Measurements from ENCODE around the gene AQP10. TPM values are rescaled to one million over a fixed set of nuclear protein-coding genes. Genes with fewer than 3 reads are reported as not detected.
"Not testable (repeated sequence)": the region's sequence is repeated elsewhere in the genome, so short reads cannot be mapped to it uniquely, and the experiment has no call there.

The AQP10 gene, protein sequence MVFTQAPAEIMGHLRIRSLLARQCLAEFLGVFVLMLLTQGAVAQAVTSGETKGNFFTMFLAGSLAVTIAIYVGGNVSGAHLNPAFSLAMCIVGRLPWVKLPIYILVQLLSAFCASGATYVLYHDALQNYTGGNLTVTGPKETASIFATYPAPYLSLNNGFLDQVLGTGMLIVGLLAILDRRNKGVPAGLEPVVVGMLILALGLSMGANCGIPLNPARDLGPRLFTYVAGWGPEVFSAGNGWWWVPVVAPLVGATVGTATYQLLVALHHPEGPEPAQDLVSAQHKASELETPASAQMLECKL
- total RNA-seq: not detected
- long read RNA-seq: 0 reads

DNA sequence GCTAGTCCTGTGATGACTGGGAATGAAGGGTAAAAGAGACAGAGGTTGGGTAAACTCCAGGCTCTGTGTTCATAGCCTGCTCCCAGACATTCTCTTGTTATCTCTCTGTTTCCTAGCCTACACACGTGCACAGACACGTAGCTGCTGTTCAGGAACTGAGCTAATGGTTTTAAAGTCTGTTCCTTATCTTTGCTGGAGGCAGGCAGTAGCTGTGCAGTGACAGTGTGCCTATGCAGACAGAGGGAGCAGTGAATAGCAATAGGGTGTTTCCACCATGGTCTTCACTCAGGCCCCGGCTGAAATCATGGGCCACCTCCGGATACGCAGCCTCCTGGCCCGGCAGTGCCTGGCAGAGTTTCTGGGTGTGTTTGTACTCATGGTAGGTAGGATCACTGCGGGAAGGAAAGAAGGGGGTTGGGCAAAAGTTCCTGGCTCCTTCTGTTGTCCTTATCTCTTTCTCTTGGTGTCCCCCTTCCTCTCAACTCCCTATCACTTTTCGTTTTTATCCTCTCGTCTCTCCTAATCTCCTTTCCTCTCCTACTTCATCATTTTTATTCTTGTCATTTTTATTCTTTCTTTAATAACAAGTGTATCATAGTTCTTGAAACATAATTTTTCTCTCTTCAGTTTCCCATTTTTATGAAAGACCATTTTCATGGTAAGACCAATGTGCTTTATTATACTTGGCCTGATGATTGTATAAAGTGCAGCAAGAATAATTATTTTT is at the start of gene AQP10:
Gene AQP10, plus strand, starts transcription at position 212 of the 727 bp plus-strand sequence. Its CDS starts 63 bp downstream, at position 275.
- intact Hi-C loops (cut with DNase I): no loop called here
- peak in 1 of 2 donors; percentile 32 for ATAC-seq
- DNase-seq: no peak

DNA sequence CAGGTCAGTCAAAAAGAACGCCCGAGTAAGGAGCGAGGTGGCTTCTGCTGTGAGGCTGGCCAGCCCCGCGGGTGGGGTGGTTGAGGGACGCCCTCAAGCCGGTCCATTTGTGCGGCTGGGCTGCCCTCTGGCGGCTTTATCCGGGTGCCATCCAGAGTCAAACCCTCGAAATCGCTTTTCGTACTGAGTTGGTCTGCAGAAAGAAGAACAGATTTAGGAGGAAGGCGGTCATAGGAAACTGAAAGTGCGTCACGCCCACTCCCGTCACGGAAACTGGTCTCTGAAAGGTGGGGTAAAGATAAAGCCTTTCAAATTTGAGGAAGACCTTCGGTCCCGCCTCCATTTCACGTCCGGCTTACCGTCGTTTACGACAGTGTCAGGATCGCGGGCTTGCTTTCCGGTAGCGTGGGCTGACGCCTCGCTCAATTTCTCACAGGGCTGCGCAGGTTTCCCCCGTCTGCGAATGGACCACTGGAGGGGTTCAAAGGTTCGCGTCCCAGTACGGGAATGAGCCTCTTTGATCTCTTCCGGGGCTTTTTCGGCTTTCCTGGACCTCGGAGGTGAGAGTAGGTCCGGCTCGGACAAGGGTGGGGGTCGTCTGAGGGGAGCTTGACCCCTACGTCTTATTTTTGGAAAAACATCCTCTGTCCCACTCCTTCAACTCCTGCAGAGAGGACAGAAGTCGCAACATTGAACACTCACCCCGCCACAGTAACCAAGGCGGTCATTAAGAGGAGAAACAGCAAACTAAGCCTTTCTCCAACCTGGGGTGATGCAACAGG is 48.5 kb upstream of the AQP10 start, which contains the start of gene HAX1:
Gene HAX1, plus strand, starts transcription at position 413 of the 782 bp plus-strand sequence. Its CDS starts 95 bp downstream, at position 508.
- intact Hi-C loops (cut with DNase I): loop anchor here in 1 of 2 donors (2.0 kb wide), 1 partner anchor 74 kb away; no protein-coding TSS in a partner anchor
- DNase-seq: peak; percentile 95
- ATAC-seq: peak; percentile 93

DNA sequence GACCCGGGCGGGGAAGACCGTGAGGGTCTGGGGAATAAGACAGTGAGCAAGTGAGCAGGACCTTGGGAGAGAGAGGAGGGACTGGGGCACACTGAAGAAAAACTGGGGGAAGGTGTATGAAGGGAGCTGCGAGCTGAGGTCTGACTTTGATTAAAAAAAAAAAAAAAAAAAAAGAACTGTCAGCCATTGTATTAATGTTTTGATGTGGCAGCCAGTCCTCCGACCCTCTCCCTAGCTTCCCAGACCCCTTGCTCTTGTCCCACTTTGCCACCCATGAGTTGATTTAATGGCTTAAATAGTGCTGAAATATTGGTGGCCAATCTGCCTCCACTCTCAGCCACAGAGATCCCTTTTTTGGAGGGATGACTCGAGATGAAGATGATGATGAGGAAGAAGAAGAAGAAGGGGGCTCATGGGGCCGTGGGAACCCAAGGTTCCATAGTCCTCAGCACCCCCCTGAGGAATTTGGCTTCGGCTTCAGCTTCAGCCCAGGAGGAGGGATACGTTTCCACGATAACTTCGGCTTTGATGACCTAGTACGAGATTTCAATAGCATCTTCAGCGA is 47.8 kb upstream of the AQP10 start:
- ATAC-seq (peak; percentile 24 to 26), DNase-seq (no peak)
- intact Hi-C loops (cut with DNase I): loop anchor here in 1 of 2 donors (2.0 kb wide), 1 partner anchor 74 kb away; no protein-coding TSS in a partner anchor

DNA sequence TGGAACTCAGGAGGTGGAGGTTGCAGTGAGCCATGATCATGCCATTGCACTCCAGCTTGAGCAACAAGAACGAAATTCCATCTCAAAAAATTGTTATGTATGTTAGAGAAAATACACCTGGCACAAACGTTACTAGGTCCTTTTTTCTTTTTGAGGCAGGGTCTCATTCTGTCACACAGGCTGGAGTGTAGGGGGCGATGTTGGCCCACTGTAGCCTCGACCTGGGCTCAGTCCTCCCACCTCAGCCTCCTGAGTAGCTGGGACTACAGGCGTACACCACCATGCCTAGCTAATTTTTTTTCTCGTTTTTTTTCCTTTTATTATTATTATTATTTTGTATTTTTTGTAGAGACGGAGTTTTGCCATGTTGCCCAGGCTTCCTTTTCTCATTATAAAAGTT is 44.1 kb upstream of the AQP10 start:
- intact Hi-C loops (cut with DNase I): no loop called here
- DNase-seq (no peak), ATAC-seq (no peak)

DNA sequence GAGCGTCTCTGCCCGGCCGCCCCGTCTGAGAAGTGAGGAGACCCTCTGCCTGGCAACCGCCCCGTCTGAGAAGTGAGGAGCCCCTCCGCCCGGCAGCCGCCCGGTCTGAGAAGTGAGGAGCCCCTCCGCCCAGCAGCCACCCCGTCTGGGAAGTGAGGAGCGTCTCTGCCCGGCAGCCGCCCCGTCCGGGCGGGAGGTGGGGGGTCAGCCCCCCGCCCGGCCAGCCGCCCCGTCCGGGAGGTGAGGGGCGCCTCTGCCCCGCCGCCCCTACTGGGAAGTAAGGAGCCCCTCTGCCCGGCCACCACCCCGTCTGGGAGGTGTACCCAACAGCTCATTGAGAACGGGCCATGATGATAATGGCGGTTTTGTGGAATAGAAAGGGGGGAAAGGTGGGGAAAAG is 33.3 kb upstream of the AQP10 start:
- intact Hi-C loops (cut with DNase I); DNase-seq; ATAC-seq: not testable (repeated sequence)

DNA sequence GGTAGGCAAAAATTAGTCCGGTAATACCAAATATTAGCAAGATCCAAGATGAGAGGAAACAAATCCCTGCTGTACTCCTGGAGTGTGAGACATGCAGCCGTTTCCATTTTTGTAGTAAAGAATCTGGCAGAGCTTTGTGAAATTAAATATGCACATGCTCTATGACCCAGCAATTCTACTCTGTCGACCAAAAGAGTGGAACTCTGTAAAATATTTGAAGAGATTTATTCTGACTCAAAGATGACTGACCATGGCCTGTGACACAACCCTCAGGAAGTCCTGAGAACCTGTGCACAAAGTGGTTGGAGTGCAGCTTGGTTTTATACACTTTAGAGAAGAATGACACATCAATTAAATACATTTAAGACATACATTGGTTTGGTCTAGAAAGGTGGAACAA is 32.2 kb upstream of the AQP10 start:
- DNase-seq (no peak), ATAC-seq (no peak)
- intact Hi-C loops (cut with DNase I): no loop called here

DNA sequence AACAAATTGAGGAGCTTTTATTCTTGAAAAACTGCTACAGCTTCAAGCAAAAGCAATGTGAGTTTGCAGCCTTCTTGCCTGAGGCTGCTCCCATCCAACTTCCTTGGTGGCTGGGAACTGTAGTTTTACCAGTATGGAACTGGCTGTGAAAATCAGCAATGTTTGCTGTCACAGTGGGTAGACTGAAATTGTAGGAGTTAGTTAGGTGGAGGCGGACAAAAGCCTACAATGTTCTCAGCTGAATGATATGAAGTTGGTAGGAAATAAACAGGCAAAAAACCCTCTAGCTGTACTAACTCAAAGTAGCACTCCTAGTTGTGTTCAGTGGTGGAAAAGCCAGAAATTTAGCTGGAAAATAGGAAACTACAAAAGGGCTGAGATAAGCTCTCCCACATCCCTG is 30.0 kb upstream of the AQP10 start:
- ATAC-seq (no peak), DNase-seq (no peak)
- intact Hi-C loops (cut with DNase I): no loop called here

DNA sequence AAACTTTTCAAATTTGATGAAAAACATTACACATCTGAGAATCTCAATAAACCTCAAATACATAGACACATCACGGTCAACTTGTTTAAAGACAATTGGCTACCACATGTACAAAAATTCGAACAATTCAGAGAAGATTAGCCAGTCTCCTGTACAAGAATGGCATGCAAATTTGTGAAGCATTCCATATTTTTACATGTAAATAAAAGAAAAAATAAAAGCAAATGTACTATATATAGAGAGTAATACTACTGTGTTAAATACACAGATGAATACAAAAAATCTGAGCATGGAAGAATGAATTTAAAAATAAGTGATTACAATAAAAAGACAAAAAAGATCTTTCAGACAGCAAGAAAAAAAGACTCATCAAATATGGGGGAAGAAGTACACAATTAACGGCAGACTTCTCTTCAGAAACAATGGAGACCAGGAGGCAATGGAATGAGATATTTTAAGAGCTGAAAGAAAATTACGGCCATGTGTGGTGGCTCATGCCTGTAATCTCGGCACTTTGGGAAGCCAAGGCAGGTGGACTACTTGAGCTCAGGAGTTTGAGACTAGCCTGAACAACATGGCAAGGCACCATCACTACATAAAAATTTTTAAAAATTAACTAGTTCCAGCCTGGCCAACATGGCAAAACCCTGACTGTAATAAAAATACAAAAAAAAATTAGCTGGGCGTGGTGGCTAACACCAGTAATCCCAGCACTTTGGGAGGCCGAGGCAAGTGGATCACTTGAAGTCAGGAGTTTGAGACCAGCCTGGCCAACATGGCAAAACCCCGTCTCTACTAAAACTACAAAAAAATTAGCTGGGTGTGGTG is 25.3 kb upstream of the AQP10 start:
- DNase-seq (no peak), ATAC-seq (no peak)
- intact Hi-C loops (cut with DNase I): no loop called here

DNA sequence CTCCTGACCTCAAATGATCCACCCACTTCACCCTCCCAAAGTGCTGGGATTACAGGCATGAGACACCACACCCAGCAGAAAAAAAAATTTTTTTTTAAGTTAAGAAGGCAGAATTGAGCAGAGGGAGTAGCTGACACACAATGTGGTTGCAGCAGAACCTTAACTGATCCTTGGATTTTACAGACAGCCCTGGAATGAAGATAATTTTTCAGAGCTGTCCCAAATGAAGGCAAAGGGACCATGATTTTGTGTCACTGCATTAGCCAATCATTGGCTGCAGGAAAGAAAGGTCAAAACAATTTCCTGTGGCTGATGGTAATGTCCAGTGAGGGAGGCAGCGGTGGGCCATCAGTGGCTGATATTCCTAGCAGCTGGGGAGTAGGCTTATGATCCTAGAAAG is 19.3 kb upstream of the AQP10 start:
- intact Hi-C loops (cut with DNase I): no loop called here
- no peak for ATAC-seq

DNA sequence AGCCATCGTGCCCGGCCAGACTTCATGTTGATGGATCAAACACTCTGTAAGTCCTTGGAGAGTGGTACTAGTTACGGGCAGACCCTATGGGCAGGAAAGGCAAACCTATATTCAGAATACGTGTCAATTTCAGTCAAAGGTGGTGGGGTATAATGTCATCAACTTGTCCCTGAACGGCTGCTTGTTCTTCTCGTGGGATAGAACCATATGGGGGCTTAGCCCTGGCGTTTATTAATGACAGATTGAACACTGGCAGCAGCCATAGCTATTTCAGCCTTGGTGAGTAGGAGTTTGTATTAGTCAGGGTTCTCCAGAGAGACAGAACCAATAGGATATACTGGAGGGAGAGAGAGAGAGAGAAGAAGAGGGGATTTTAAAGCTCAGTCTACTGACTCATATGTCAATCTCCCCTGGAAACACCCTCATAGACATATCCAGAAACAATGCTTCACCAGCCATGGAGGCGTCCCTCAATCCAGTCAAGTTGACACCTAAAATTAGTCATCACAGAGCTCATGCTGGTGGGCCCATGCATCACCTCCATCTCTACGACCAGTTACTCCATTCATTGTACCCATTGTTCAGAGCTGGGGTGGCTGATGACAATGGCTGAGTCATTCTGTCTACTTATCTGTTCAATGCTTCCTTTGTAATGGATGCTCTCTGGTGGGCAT is 16.1 kb upstream of the AQP10 start:
- ATAC-seq (no peak), DNase-seq (no peak)
- intact Hi-C loops (cut with DNase I): no loop called here

More for the DNA sequence above, 19.3 kb upstream of the AQP10 start:
- no peak for DNase-seq

DNA sequence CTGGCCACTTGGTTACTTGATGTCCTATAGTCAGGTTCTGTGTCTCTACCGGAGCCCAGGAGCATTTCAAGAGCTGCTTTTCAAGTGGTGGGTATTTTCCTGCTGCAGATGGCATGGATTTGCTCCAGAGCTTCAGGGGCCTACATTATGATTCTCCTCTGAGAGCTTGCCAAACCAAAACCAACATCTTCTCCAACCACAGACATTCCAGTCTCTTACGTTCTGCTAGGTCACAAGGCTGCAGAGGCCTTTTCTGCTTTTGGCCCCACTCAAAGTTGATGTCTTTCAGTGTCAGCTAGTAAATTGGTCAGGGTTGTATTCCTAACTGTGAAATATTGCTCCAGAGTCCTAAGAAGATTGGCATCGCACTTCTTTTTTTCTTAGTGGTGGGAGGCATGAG is 14.7 kb upstream of the AQP10 start:
- intact Hi-C loops (cut with DNase I): no loop called here
- no peak for ATAC-seq
- no peak for DNase-seq

DNA sequence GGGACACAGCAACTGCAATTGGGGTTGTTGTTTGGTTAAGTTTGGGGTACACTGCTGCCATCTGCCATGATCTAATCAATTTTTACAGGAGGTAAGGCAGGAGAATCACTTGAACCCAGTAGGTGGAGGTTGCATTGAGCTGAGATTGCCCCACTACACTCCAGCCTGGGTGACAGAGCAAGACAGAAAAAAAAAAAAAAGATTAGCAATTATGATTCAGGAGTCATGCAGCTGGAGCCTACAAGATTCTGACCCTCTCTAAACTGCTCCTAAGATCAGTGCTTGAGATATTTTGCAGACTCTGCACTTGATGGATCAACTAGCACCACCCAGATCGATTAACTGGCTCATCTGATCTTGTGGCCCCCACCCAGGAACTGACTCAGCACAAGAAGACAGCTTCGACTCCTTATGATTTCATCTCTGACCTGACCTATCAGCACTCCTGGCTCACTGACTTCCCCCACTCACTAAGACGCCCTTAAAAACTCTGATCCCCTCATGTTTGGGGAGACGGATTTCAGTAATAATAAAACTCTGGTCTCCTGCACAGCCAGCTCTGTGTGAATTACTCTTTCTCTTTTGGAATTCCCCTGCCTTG is 13.1 kb upstream of the AQP10 start:
- intact Hi-C loops (cut with DNase I); DNase-seq; ATAC-seq: not testable (repeated sequence)

DNA sequence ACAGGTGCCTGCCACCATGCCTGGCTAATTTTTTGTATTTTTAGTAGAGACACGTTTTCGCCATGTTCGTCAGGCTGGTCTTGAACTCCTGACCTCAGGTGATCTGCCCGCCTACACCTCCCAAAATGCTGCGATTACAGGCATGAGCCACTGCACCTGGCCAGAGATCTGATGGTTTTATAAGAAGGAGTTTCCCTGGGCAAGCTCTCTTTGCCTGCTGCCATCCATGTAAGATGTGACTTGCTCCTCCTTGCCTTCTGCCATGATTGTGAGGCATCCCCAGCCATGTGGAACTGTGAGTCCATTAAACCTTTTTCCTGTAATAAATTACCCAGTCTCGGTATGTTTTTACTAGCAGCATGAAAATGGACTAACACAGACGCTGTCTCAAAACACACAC is 11.8 kb upstream of the AQP10 start:
- DNase-seq; intact Hi-C loops (cut with DNase I); ATAC-seq: not testable (repeated sequence)

DNA sequence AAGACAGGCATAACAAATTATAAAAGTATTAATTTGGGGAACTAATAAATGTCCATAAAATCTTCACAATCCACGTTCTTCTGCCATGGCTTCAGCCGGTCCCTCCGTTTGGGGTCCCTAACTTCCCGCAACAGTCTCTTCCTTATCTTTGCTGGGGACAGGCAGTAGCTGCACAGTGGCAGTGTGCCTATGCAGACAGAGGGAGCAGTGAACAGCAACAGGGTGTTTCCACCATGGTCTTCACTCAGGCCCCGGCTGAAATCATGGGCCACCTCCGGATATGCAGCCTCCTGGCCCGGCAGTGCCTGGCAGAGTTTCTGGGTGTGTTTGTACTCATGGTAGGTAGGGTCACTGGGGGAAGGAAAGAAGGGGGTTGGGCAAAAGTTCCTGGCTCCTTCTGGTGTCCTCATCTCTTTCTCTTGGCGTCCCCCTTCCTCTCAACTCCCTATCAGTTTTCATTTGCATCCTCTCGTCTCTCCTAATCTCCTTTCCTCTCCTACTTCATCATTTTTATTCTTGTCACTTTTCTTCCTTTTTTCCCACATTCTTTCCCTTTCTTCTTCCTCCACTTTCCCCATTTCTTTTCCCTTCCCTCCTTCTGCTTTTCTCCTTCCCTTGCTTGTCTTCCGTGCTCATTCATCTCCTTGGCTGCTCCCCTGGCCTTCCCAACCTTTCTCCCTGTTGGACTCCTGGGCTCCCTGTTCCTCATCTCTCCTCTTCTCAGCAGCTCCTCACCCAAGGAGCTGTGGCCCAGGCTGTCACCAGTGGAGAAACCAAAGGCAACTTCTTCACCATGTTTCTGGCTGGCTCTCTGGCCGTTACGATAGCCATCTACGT is 8.4 kb upstream of the AQP10 start:
- intact Hi-C loops (cut with DNase I); ATAC-seq; DNase-seq: not testable (repeated sequence)

DNA sequence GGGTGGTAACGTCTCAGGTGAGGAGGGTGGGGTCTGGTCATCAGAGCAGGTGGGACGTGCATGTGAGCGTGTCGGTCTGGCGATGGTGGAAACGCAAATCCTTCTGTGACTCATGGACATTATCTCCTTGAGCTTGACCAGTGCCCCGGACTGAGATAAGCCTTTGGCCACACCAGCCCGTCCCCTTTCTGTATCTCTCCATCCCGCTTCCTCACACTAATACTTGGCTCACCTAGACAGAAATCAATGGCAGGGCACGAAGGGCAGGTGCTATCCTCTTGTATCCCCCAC is 7.9 kb upstream of the AQP10 start:
- no peak for DNase-seq
- intact Hi-C loops (cut with DNase I): no loop called here
- no peak for ATAC-seq

DNA sequence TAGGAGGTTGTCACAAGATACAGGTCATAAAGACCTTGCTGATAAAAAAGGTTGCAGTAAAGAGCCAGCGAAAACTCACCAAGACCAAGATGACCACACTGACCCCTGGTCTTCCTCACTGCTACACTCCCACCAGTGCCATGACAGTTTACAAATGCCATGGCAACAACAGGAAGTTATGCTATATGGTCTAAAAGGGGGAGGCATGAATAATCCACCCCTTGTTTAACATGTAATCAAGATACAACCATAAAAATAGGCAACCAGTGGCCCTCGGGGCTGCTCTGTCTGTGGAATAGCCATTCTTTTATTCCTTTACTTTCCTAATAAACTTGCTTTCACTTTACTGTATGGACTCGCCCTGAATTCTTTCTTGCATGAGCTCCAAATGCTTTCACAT is 6.7 kb upstream of the AQP10 start:
- intact Hi-C loops (cut with DNase I); DNase-seq; ATAC-seq: not testable (repeated sequence)

DNA sequence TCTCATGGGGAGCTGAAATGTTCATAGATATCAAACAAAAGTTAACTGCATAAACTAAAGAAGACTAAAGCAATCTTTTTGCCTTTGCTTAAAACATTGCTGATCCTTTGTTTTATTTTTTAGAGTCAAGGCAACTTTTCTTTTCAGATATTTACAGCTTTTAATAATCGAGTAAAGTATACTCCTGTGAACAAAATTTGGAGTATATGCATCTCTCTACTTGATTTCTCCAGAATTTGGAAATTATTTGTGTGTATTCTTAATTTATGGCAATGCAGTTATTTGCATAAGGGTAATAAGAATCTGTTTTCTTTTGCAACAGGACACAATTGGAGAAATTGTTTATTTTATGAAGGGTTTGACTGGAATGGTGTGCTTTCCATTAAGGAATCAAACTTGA is 4.2 kb upstream of the AQP10 start:
- no peak for DNase-seq
- intact Hi-C loops (cut with DNase I): no loop called here
- ATAC-seq: no peak
